GM23338 (cell line): ENCODE results near the gene TLE2. TPM values are rescaled to one million over a fixed set of nuclear protein-coding genes. Genes with fewer than 3 reads are reported as not detected.

Source experiments
- ATAC-seq: fragments of 200-7000 bp; cut with Tn5 transposase; 3 replicates; pipeline ENCODE4 v1.9.1; 2020
- DNase-seq: peaks from one replicate; pipeline ENCODE4 v3.0.0-alpha.2; 2015; ENCODE audit warnings: low spot score
- H2AFZ ChIP-seq: fragments of 200-600 bp; sonication (generic); 2 replicates; pipeline ENCODE4 v1.8.0; 2016; ENCODE audit warnings: antibody characterized with exemption, mild to moderate bottlenecking, moderate library complexity
- H3F3A ChIP-seq: fragments of 200-600 bp; sonication (generic); replicated peaks from 2 replicates; pipeline ENCODE4 v1.8.0; 2017; ENCODE audit warnings: antibody characterized with exemption, mixed run types, low read depth
- H3K27ac ChIP-seq: fragments of 200-600 bp; sonication (generic); 2 replicates; pipeline ENCODE4 v1.6.1; 2016; ENCODE audit warnings: low read depth
- H3K27me3 ChIP-seq: fragments of 200-600 bp; sonication (generic); 2 replicates; pipeline ENCODE4 v1.8.0; 2016; ENCODE audit warnings: mild to moderate bottlenecking, mixed run types, moderate library complexity; ENCODE audit not compliant: insufficient read depth
- H3K36me3 ChIP-seq: fragments of 200-600 bp; sonication (generic); 2 replicates; pipeline ENCODE4 v1.8.0; 2016; ENCODE audit warnings: mild to moderate bottlenecking; ENCODE audit not compliant: insufficient read depth
- H3K4me1 ChIP-seq: fragments of 200-600 bp; sonication (generic); 2 replicates; pipeline ENCODE4 v1.8.0; 2016; ENCODE audit warnings: mild to moderate bottlenecking, moderate library complexity; ENCODE audit not compliant: insufficient read depth
- H3K4me2 ChIP-seq: fragments of 200-600 bp; sonication (generic); 2 replicates; pipeline ENCODE4 v1.7.1; 2017; ENCODE audit warnings: mixed run types
- H3K4me3 ChIP-seq: fragments of 200-600 bp; sonication (generic); 2 replicates; pipeline ENCODE4 v1.6.1; 2016; ENCODE audit warnings: mixed run types
- H3K79me2 ChIP-seq: fragments of 200-600 bp; sonication (generic); replicated peaks from 2 replicates; pipeline ENCODE4 v1.8.0; 2017; ENCODE audit warnings: mild to moderate bottlenecking; ENCODE audit not compliant: insufficient read depth
- H3K9me2 ChIP-seq: fragments of 200-600 bp; sonication (generic); 2 replicates; pipeline ENCODE4 v1.8.0; 2017; ENCODE audit not compliant: insufficient read depth
- H4K20me1 ChIP-seq: fragments of 200-600 bp; sonication (generic); replicated peaks from 2 replicates; pipeline ENCODE4 v1.8.0; 2017; ENCODE audit warnings: mild to moderate bottlenecking; ENCODE audit not compliant: insufficient read depth
- H3K27ac Mint-ChIP-seq: 2 replicates; pipeline ENCODE4 v1.8.0; 2020; ENCODE audit warnings: inconsistent platforms, mild to moderate bottlenecking, moderate library complexity, mixed read lengths
- H3K27me3 Mint-ChIP-seq: 3 replicates; pipeline ENCODE4 v1.8.0; 2022; ENCODE audit warnings: low read depth, mild to moderate bottlenecking, moderate library complexity, mixed read lengths, inconsistent platforms; ENCODE audit not compliant: insufficient read depth, poor library complexity
- H3K36me3 Mint-ChIP-seq: 3 replicates; pipeline ENCODE4 v1.8.0; 2021; ENCODE audit warnings: low read depth, mild to moderate bottlenecking, inconsistent platforms, moderate library complexity, mixed read lengths
- H3K4me1 Mint-ChIP-seq: 3 replicates; pipeline ENCODE4 v1.8.0; 2020; ENCODE audit warnings: mild to moderate bottlenecking, inconsistent platforms, mixed read lengths
- H3K4me3 Mint-ChIP-seq: 3 replicates; pipeline ENCODE4 v1.8.0; 2021; ENCODE audit warnings: moderate library complexity, mild to moderate bottlenecking, inconsistent platforms, mixed read lengths
- H3K9me3 Mint-ChIP-seq: 3 replicates; pipeline ENCODE4 v1.8.0; 2020; ENCODE audit warnings: moderate library complexity, mild to moderate bottlenecking, inconsistent platforms, mixed read lengths
- CREB1 ChIP-seq: fragments of 250-450 bp; sonication (Bioruptor Pico); IDR thresholded peaks from 2 replicates; pipeline ENCODE4 v1.5.0; 2020; ENCODE audit warnings: low read depth, mild to moderate bottlenecking, moderate library complexity
- EZH2 ChIP-seq: fragments of 200-600 bp; sonication (generic); IDR thresholded peaks from one replicate; pipeline ENCODE4 v1.8.0; 2017; ENCODE audit warnings: antibody characterized with exemption, mild to moderate bottlenecking, low read depth; ENCODE audit not compliant: unreplicated experiment
- EZH2phosphoT487 ChIP-seq: fragments of 200-600 bp; sonication (generic); IDR thresholded peaks from one replicate; pipeline ENCODE4 v1.8.1; 2018; ENCODE audit warnings: antibody characterized with exemption; ENCODE audit not compliant: unreplicated experiment
- JUNB ChIP-seq: IDR thresholded peaks from one replicate; pipeline ENCODE4 v1.6.1; 2016; ENCODE audit warnings: antibody characterized with exemption; ENCODE audit not compliant: unreplicated experiment
- NANOG ChIP-seq: IDR thresholded peaks from 2 replicates; pipeline ENCODE4 v1.6.1; 2016; ENCODE audit warnings: antibody characterized with exemption, borderline replicate concordance
- POLR2AphosphoS5 ChIP-seq: IDR thresholded peaks from 2 replicates; pipeline ENCODE4 v1.6.1; 2016; ENCODE audit warnings: antibody characterized with exemption, low read depth
- REST ChIP-seq: IDR thresholded peaks from one replicate; pipeline ENCODE4 v1.6.1; 2018; ENCODE audit warnings: antibody characterized with exemption; ENCODE audit not compliant: unreplicated experiment
- STAT1 ChIP-seq: IDR thresholded peaks from one replicate; pipeline ENCODE4 v1.6.1; 2016; ENCODE audit warnings: antibody characterized with exemption; ENCODE audit not compliant: unreplicated experiment
- ZNF114 ChIP-seq: fragments of 250-450 bp; sonication (Bioruptor Pico); IDR thresholded peaks from 2 replicates; pipeline ENCODE4 v1.5.0; 2020; ENCODE audit warnings: mild to moderate bottlenecking, moderate library complexity
- ZNF331 ChIP-seq: fragments of 250-450 bp; sonication (Bioruptor Pico); IDR thresholded peaks from 2 replicates; pipeline ENCODE4 v1.5.0; 2020; ENCODE audit warnings: low read depth, mild to moderate bottlenecking, moderate library complexity
- ZNF462 ChIP-seq: fragments of 250-450 bp; sonication (Bioruptor Pico); IDR thresholded peaks from 2 replicates; pipeline ENCODE4 v1.5.0; 2020; ENCODE audit warnings: mild to moderate bottlenecking, moderate library complexity
- polyA plus RNA-seq: library from polyadenylated mRNA; unstranded; fragments of >200 nt; fragmentation: Nextera tagmentation; extraction: Ambion mirVana; gene quantifications from 2 replicates; pipeline ENCODE4 v1.2.1, GENCODE V29; 2016
- total RNA-seq: library from RNA; depleted of rRNA; stranded (reverse); fragments of >200 nt; shearing (Covaris generic); gene quantifications from 2 replicates; pipeline ENCODE4 v1.2.3, GENCODE V29; 2014

The TLE2 gene
- total and polyA plus RNA-seq, 2 experiments from 2014 or later = 5.2 to 22.8 TPM

DNA sequence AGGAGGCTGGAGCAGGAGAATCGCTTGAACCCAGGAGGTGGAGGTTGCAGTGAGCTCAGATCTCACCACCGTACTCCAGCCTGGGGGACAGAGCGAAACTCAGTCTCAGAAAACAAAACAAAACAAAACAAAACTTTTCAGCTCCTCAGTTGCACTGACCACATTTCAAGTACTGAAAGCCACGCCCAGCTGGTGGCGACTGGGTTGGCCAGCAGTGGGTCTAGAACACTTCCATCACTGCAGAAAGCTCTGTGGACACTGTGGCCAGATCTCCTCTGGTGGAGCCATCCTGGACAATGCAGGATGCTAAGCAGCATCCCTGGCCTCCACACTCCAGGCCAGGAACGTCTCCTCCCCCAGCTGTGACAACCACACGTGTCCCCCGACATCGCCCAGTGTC is 21.1 kb downstream of the TLE2 start (continued):
- TF ChIP-seq REST (no peak), EZH2 (no peak), POLR2AphosphoS5 (no peak)

GRCh38 chr19:3006075-3006767 is 22.9 kb downstream of the TLE2 start:
- Histone ChIP-seq H3K4me1 (no peaks in the 10 kb centered on the region; the same call in 1 of the 2 replicates), H3K9me2 (no peaks in the 10 kb centered on the region), H4K20me1 (no peaks in the 10 kb centered on the region; the same call in 1 of the 2 replicates), H3K36me3 (no peaks in the 10 kb centered on the region), H3F3A (no peaks in the 10 kb centered on the region), H3K4me2 (no peak overlapping the region), H3K27me3 (no peaks in the 10 kb centered on the region), H3K27ac (no peak overlapping the region), H2AFZ (no peak overlapping the region; the same call in 1 of the 2 replicates), H3K79me2 (no peaks in the 10 kb centered on the region), H3K4me3 (no peak overlapping the region)
- H3K27me3 Mint-ChIP-seq = peaks cover 7% of the 10 kb centered on the region
- no peak overlapping the region for H3K4me3 Mint-ChIP-seq
- ATAC-seq (peak; percentile 94), DNase-seq (peak; percentile 97)
- no peak for TF ChIP-seq POLR2AphosphoS5
- no peak for TF ChIP-seq STAT1
- no peak for TF ChIP-seq EZH2phosphoT487
- TF ChIP-seq ZNF114 (CRISPR knock-in tag) = no peak
- no peak for TF ChIP-seq JUNB
- no peak for TF ChIP-seq EZH2
- TF ChIP-seq NANOG = no peak
- TF ChIP-seq CREB1 = no peak
- TF ChIP-seq ZNF331 (CRISPR knock-in tag) = no peak
- TF ChIP-seq ZNF462 (CRISPR knock-in tag) = no peak
- H3K36me3 Mint-ChIP-seq = peaks cover 2% of the 10 kb centered on the region; the same call in 2 of the 3 replicates
- H3K27ac Mint-ChIP-seq = no peak overlapping the region
- no peaks in the 10 kb centered on the region for H3K9me3 Mint-ChIP-seq
- no peaks in the 10 kb centered on the region; the same call in 2 of the 3 replicates for H3K4me1 Mint-ChIP-seq
